ENCODE results near the gene RAMAC. TPM values are rescaled to one million over a fixed set of nuclear protein-coding genes. Genes with fewer than 3 reads are reported as not detected.
"Not testable (repeated sequence)": the region's sequence is repeated elsewhere in the genome, so short reads cannot be mapped to it uniquely, and the experiment has no call there.

The RAMAC gene
- total RNA-seq = 22.5 TPM

- peak; percentile 95 for ATAC-seq
Measured at GRCh38 chr15:82985688-82986441, at the start of gene RAMAC. TSS of gene RAMAC (plus strand) at chr15:82986210. CDS start at chr15:82989019, 2,809 bp downstream.

GRCh38 chr15:82936966-82937711 is 48.9 kb upstream of the RAMAC start:
- peak; percentile 94 for ATAC-seq

- ATAC-seq = no peak
Measured at GRCh38 chr15:82937712-82938058, 48.3 kb upstream of the RAMAC start.

GRCh38 chr15:82939678-82940077 is 46.3 kb upstream of the RAMAC start:
- not testable (repeated sequence) for ATAC-seq

GRCh38 chr15:82942691-82943090 is 43.3 kb upstream of the RAMAC start:
- ATAC-seq = peak; percentile 98

- ATAC-seq = peak; percentile 62
Measured at GRCh38 chr15:82943176-82943575, 42.8 kb upstream of the RAMAC start.

GRCh38 chr15:82944056-82944455 is 42.0 kb upstream of the RAMAC start:
- no peak for ATAC-seq

GRCh38 chr15:82944821-82945220 is 41.2 kb upstream of the RAMAC start:
- ATAC-seq = peak; percentile 14

GRCh38 chr15:82945326-82945725 is 40.7 kb upstream of the RAMAC start:
- no peak for ATAC-seq

GRCh38 chr15:82946155-82946701 is 39.8 kb upstream of the RAMAC start:
- ATAC-seq = no peak

- no peak for ATAC-seq
Measured at GRCh38 chr15:82950295-82950694, 35.7 kb upstream of the RAMAC start.

- ATAC-seq = no peak
Measured at GRCh38 chr15:82950746-82951370, 35.2 kb upstream of the RAMAC start.

GRCh38 chr15:82951472-82952157 is 34.4 kb upstream of the RAMAC start:
- ATAC-seq = peak; percentile 75

GRCh38 chr15:82952158-82953081 is 33.6 kb upstream of the RAMAC start, which contains the start of gene HOMER2:
TSS of gene HOMER2 (minus strand) at chr15:82952720. CDS start at chr15:82952535, 185 bp downstream.
- ATAC-seq = peak; percentile 64

GRCh38 chr15:82958638-82959037 is 27.4 kb upstream of the RAMAC start:
- no peak for ATAC-seq

- no peak for ATAC-seq
Measured at GRCh38 chr15:82959423-82959822, 26.6 kb upstream of the RAMAC start.

GRCh38 chr15:82960766-82961165 is 25.2 kb upstream of the RAMAC start:
- no peak for ATAC-seq

- peak; percentile 39 for ATAC-seq
Measured at GRCh38 chr15:82963471-82964341, 22.3 kb upstream of the RAMAC start.

GRCh38 chr15:82964890-82965289 is 21.1 kb upstream of the RAMAC start:
- no peak for ATAC-seq

GRCh38 chr15:82966671-82967071 is 19.3 kb upstream of the RAMAC start:
- ATAC-seq = no peak
